ENCODE results near the gene PELI2. TPM values are rescaled to one million over a fixed set of nuclear protein-coding genes. Genes with fewer than 3 reads are reported as not detected.

PELI2 gene
- polyA plus RNA-seq, 1 donor, result 25.7 TPM

DNA sequence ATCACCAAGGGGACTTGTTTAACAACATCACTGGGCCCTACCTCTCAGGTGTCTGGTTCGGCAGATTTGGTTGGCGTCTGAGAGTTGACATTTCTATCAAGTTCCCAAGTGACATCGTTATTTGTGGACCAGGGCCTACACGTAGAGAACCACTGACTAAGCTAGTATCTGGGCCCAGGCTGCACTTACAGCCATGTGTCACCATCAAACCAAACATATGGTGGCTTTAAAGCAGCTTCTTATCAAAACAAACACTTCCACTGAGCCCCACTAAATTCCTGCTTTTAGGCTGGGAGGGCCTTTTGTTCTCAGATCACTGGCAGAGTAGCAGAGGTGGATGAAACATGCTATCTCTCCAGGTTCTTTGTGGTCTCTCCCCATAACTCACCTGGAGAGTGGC lies 220.5 kb downstream of the PELI2 start:
- H3K27me3 ChIP-seq (ENCODE audit: control insufficient read depth, insufficient read depth, low read length), result no peaks in the 10 kb centered on the region
- H3K27ac ChIP-seq (ENCODE audit: low read length), result no peak overlapping the region
- H3K4me1 ChIP-seq (ENCODE audit: control insufficient read depth, insufficient read depth, low read length), result no peaks in the 10 kb centered on the region
- no peak for DNase-seq
- no CpG with 5 or more reads among the region's 4 CpGs for WGBS (ENCODE audit: insufficient coverage, low lambda C conversion rate)
- no peaks in the 10 kb centered on the region for H3K36me3 ChIP-seq (ENCODE audit: control insufficient read depth, insufficient read depth, low read length)
- no peak overlapping the region for H3K4me3 ChIP-seq (ENCODE audit: low read length)
- H3K9me3 ChIP-seq (ENCODE audit: control insufficient read depth, low read depth, low read length), result no peaks in the 10 kb centered on the region

DNA sequence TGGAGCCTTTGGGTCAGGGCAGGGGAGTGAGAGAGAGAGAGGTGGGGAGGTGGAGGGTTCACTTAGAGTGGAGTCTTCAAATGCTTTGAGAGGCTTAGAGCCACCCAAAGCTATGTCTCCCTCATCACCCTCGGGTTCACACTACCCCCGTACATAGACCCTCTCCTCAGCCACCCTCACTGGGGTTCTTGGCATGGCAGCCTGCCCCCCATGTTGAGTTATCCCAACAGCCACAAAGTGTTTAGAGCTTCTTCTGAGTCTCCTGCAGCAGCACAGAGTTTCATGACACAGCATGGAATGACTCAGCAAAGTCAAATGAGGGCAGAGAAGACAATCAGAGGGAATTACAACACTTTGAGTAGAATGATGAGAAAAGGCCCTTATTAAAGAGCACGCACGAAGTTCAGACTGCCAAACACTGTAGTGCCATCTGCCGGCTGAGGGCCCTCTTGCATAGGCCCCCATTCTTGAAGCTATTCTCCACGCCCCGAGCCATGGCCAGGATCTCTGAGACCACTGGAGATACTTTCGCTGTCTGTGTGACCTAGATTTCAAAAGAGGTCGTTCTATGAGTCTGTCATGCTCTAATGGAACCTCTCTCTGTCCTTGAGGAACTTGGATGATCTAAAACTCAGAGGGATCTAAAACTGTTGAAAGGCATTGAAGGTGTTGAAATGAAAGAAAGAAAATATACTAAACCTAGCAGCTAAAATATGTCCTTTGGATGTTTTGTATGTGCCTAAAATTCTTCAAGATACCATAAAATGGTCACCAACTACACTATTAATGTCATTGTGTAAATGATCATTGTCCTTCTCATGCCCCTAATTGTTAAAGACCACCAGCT lies 221.9 kb downstream of the PELI2 start:
- no CpG with 5 or more reads among the region's 9 CpGs for WGBS (ENCODE audit: insufficient coverage, low lambda C conversion rate)
- Histone ChIP-seq H3K4me1 (ENCODE audit: control insufficient read depth, insufficient read depth, low read length) (no peaks in the 10 kb centered on the region), H3K9me3 (ENCODE audit: control insufficient read depth, low read depth, low read length) (no peaks in the 10 kb centered on the region), H3K27me3 (ENCODE audit: control insufficient read depth, insufficient read depth, low read length) (no peaks in the 10 kb centered on the region), H3K4me3 (ENCODE audit: low read length) (no peak overlapping the region), H3K27ac (ENCODE audit: low read length) (no peak overlapping the region), H3K36me3 (ENCODE audit: control insufficient read depth, insufficient read depth, low read length) (no peaks in the 10 kb centered on the region)
- peak; percentile 74 to 76 for DNase-seq

GRCh38 chr14:56340932-56341331 lies 222.7 kb downstream of the PELI2 start:
- Histone ChIP-seq H3K36me3 (ENCODE audit: control insufficient read depth, insufficient read depth, low read length) (no peaks in the 10 kb centered on the region), H3K27ac (ENCODE audit: low read length) (no peak overlapping the region)

DNA sequence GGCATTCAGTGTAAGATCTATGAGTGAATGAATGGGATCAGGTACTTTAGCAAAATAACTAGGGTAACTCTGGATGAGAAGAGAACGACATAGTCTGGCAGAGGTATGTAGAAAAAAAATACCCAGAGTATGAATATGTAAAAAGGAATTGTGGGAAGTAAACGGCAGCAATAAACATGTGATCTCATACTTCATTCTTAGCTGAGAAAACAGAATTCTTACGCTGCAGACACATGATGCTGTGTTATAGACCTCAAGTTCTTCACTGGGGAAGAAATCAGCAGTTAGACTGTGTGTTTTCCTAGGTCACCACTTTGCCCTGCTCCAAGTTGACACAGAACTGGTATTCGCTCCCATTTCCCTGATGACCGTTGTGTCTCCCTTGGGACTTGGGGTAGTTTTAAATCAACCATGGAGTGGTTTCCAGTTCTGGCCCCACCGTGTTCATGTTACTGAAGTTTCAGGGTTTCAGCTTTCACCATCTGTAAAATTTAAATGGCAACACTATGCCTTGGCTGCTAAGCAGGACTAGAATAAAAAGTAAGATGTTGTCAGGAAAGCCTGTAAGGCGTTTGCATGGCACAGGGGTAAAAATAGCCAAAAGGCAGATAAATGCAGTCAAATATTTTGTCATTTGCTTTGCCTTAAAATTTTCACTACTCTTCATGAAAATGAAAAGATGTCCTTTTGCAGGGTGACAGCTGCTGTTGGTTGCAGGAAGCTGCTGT lies 223.7 kb downstream of the PELI2 start:
- Histone ChIP-seq H3K4me1 (ENCODE audit: control insufficient read depth, insufficient read depth, low read length) (no peaks in the 10 kb centered on the region), H3K9me3 (ENCODE audit: control insufficient read depth, low read depth, low read length) (no peaks in the 10 kb centered on the region), H3K27me3 (ENCODE audit: control insufficient read depth, insufficient read depth, low read length) (no peaks in the 10 kb centered on the region), H3K27ac (ENCODE audit: low read length) (no peak overlapping the region), H3K36me3 (ENCODE audit: control insufficient read depth, insufficient read depth, low read length) (no peaks in the 10 kb centered on the region), H3K4me3 (ENCODE audit: low read length) (no peak overlapping the region)
- DNase-seq, result no peak
- WGBS (ENCODE audit: insufficient coverage, low lambda C conversion rate), result 82% methylated on average over 3 of the region's 7 CpGs

More at GRCh38 chr14:56340932-56341331, 222.7 kb downstream of the PELI2 start:
- DNase-seq, result no peak
- no CpG with 5 or more reads among the region's 1 CpG for WGBS (ENCODE audit: insufficient coverage, low lambda C conversion rate)
- Histone ChIP-seq H3K4me3 (ENCODE audit: low read length) (no peak overlapping the region), H3K4me1 (ENCODE audit: control insufficient read depth, insufficient read depth, low read length) (no peaks in the 10 kb centered on the region), H3K9me3 (ENCODE audit: control insufficient read depth, low read depth, low read length) (no peaks in the 10 kb centered on the region), H3K27me3 (ENCODE audit: control insufficient read depth, insufficient read depth, low read length) (no peaks in the 10 kb centered on the region)

DNA sequence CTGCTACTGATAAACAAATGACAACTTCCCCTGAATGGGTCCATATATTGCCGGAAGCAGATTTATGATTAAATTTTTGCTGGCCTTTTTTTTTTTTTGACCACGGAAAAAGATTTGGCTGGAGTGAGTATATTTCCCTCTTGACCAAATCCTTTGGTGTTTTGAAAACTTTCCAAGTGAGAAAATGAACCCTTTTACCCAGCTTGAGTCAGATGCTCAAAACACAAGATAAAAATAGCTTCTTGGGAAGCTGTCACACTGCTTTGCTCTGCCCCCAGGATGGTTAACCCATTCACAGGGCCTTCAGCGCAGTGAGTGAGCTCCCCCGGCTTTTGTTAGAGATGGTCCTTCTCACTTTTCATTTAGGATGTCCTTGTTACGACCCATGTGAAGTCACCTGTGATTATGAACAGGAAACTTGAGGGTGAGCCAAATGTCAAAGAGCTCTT lies 224.3 kb downstream of the PELI2 start:
- Histone ChIP-seq H3K4me1 (ENCODE audit: control insufficient read depth, insufficient read depth, low read length) (no peaks in the 10 kb centered on the region), H3K4me3 (ENCODE audit: low read length) (no peak overlapping the region), H3K9me3 (ENCODE audit: control insufficient read depth, low read depth, low read length) (no peaks in the 10 kb centered on the region), H3K27ac (ENCODE audit: low read length) (no peak overlapping the region), H3K36me3 (ENCODE audit: control insufficient read depth, insufficient read depth, low read length) (no peaks in the 10 kb centered on the region), H3K27me3 (ENCODE audit: control insufficient read depth, insufficient read depth, low read length) (no peaks in the 10 kb centered on the region)
- DNase-seq, result no peak
- WGBS (ENCODE audit: insufficient coverage, low lambda C conversion rate), result no CpG with 5 or more reads among the region's 5 CpGs

GRCh38 chr14:56349960-56350359 lies 231.7 kb downstream of the PELI2 start:
- Histone ChIP-seq H3K36me3 (ENCODE audit: control insufficient read depth, insufficient read depth, low read length) (no peaks in the 10 kb centered on the region), H3K9me3 (ENCODE audit: control insufficient read depth, low read depth, low read length) (no peaks in the 10 kb centered on the region), H3K4me3 (ENCODE audit: low read length) (no peak overlapping the region), H3K27ac (ENCODE audit: low read length) (no peak overlapping the region), H3K4me1 (ENCODE audit: control insufficient read depth, insufficient read depth, low read length) (no peaks in the 10 kb centered on the region), H3K27me3 (ENCODE audit: control insufficient read depth, insufficient read depth, low read length) (peaks cover 2% of the 10 kb centered on the region)
- DNase-seq, result no peak
- 83% methylated on average over 1 of the region's 1 CpG for WGBS (ENCODE audit: insufficient coverage, low lambda C conversion rate)
